HG02943 (cell line): ENCODE results near the gene GRK7.
A peak's percentile ranks its signal among the peaks of the same experiment; 100 is the strongest.

Experiments used
- ATAC-seq: cut with Tn5 transposase; IDR thresholded peaks from one replicate; pipeline ENCODE4 v1.9.1; 2021; ENCODE audit warnings: mild to moderate bottlenecking, low read depth, moderate library complexity; ENCODE audit not compliant: unreplicated experiment

The GRK7 gene

GRCh38 chr3:141763088-141763750, at the start of gene GRK7:
GRK7 (plus strand) TSS chr3:141763408; CDS start chr3:141778285, 14,877 bp downstream.
- ATAC-seq = no peak

GRCh38 chr3:141714671-141715070, 48.5 kb upstream of the GRK7 start:
- ATAC-seq = no peak

- no peak for ATAC-seq
Measured at GRCh38 chr3:141722081-141722480, 41.1 kb upstream of the GRK7 start.

GRCh38 chr3:141722648-141723047, 40.6 kb upstream of the GRK7 start:
- ATAC-seq = no peak

GRCh38 chr3:141723255-141723654, 40.0 kb upstream of the GRK7 start:
- no peak for ATAC-seq

GRCh38 chr3:141724186-141724585, 39.0 kb upstream of the GRK7 start:
- ATAC-seq = no peak

- no peak for ATAC-seq
Measured at GRCh38 chr3:141725036-141725435, 38.2 kb upstream of the GRK7 start.

GRCh38 chr3:141726483-141726882, 36.7 kb upstream of the GRK7 start:
- ATAC-seq = no peak

GRCh38 chr3:141728355-141728892, 34.8 kb upstream of the GRK7 start:
- ATAC-seq = no peak

GRCh38 chr3:141729240-141729639, 34.0 kb upstream of the GRK7 start:
- ATAC-seq = no peak

- no peak for ATAC-seq
Measured at GRCh38 chr3:141735176-141735575, 28.0 kb upstream of the GRK7 start.

- ATAC-seq = no peak
Measured at GRCh38 chr3:141735770-141736465, 27.3 kb upstream of the GRK7 start.

GRCh38 chr3:141737093-141737492, 26.1 kb upstream of the GRK7 start:
- ATAC-seq = no peak

- ATAC-seq = no peak
Measured at GRCh38 chr3:141737678-141738021, 25.6 kb upstream of the GRK7 start.

GRCh38 chr3:141738022-141738890, 25.0 kb upstream of the GRK7 start, which contains the start of gene RNF7:
RNF7 (plus strand) TSS chr3:141738298; CDS start chr3:141738342, 44 bp downstream.
- peak; percentile 89 for ATAC-seq

- no peak for ATAC-seq
Measured at GRCh38 chr3:141738891-141739363, 24.3 kb upstream of the GRK7 start.

- no peak for ATAC-seq
Measured at GRCh38 chr3:141739731-141740130, 23.5 kb upstream of the GRK7 start.

- ATAC-seq = no peak
Measured at GRCh38 chr3:141740349-141740748, 22.9 kb upstream of the GRK7 start.

- no peak for ATAC-seq
Measured at GRCh38 chr3:141743305-141743704, 19.9 kb upstream of the GRK7 start.

GRCh38 chr3:141746962-141747361, 16.2 kb upstream of the GRK7 start:
- ATAC-seq = no peak

GRCh38 chr3:141753399-141753798, 9.8 kb upstream of the GRK7 start:
- no peak for ATAC-seq
